ENCODE data around the gene DAAM2.

DNA sequence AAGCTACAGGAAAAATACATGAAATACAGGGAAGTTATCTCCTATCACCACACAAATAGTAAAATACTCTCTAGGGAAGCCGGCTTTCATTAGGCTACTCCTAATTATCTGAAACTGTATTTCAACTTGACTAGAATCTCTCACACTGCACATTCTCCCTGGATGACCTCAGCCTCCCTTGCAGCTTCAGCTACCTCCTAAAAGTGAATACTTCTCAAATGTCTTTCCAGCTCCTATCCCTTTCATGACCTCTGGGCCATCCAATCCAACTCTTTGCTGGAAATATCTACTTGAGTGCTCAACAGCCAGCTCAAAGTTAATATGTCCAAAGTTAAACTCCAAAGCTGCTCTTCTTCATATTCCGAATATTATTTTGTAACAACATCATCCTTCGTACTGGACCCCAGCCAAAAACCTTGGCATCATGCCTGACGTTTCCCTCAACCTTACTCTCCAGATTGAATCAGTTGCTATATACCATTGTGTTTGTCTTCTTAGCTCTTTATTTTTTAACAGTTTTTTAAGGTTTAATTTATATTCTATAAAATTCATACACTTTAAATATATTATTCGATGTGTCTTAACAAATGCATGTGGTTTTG lies 37.6 kb upstream of the DAAM2 start:
- TF ChIP-seq CTCF (conservative IDR thresholded peaks at IDR 0.05; ENCODE audit: low read length) (no peak), EZH2phosphoT487 (IDR thresholded peaks at IDR 0.05; ENCODE audit: borderline replicate concordance) (no peak)

All from Loucy (cell line).